GM19438 (cell line): ENCODE measurements around the gene DHFR.
A peak's percentile ranks its signal among the peaks of the same experiment; 100 is the strongest.
"Not testable (repeated sequence)": the region's sequence is repeated elsewhere in the genome, so short reads cannot be mapped to it uniquely, and the experiment has no call there.

Experiments
- ATAC-seq: cut with Tn5 transposase; IDR thresholded peaks from one replicate; pipeline ENCODE4 v1.9.1; 2021; ENCODE audit warnings: low read depth; ENCODE audit not compliant: unreplicated experiment

Gene DHFR

GRCh38 chr5:80654391-80655230 lies at the start of gene DHFR, which contains the start of gene MSH3:
DHFR (minus strand) TSS chr5:80654983; CDS start chr5:80654489, 494 bp downstream.
MSH3 (plus strand) TSS chr5:80654652; CDS start chr5:80654728, 76 bp downstream.
- peak; percentile 51 for ATAC-seq

DNA sequence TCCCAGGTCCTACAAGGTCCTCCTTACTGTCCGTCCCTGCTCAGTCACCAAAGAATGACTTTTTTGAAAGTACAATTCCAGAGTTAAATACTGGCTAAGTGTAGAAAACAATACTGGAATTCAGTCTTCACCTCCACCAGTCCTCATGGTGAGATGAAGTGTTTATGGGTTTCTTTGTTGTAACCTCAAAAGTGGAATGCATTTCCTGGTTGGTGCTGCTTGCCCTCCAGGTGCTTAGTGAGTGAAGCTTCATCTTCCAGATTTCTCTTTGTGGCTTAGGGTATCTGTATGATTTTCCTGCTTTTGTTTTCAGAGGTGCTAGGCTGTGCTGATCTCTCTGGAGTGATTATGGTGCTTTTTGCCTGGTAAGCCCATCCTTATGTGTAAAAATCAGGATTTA lies 49.4 kb upstream of the DHFR start:
- ATAC-seq: no peak

DNA sequence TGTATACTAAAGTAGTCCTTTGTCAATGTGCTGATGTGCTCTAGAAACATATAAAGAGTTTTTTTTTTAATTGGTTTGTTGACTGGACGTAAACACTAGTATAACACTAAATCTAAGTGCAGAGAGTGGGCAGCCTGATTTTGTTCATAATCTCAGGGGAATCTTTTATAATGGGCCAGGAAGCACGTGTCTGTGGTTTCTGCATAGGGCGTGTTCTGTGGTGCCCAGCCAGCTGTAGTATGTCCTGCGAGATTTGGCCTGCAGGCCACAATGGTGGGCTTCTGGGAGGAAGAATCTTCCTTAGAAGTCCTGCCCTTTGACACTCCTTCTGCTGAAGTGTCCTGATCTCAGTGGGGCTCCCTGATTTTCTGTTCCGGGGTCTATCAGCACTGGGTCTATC lies 49.0 kb upstream of the DHFR start:
- ATAC-seq: no peak

GRCh38 chr5:80703291-80703690 lies 48.5 kb upstream of the DHFR start:
- no peak for ATAC-seq

- ATAC-seq: no peak
These were observed 46.8 kb upstream of the DHFR start for GRCh38 chr5:80701597-80701996.

DNA sequence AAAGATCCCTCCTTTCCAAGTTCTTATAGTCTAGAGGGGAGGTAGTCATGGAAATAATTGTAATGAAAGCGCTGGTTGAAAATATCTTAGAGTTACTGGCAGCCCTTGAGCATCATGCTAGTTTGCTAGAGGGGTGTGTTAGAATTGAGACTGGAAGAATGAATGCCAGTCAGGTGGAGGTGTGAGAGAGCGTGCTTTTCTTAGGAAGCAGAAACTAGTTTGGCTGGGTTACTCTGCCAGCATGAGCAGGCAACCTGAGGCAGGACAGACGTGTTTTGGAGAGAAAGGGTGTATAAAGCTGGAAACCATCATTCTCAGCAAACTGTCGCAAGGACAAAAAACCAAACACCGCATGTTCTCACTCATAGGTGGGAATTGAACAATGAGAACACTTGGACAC lies 43.6 kb upstream of the DHFR start:
- no peak for ATAC-seq

GRCh38 chr5:80697100-80697499 lies 42.3 kb upstream of the DHFR start:
- no peak for ATAC-seq

DNA sequence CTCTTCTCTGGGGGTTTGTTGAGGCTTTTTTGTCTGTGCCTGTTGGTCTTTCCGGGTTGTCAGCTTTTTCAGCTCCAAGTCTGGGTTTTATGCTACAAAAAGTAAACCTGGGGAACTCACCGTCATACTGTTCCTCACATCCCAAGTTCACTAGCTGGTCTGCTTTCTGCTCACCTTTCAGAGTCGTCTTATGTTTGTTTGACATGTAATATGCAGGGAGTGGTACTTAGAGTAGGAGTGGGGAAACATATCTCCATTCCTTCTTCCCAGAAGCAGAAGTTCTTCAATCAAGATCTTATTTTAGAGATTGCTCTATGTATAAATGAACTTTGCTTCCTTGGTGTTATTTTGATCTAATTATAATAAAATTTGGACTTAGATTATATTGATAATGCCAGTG lies 41.7 kb upstream of the DHFR start:
- no peak for ATAC-seq

GRCh38 chr5:80695666-80696065 lies 40.9 kb upstream of the DHFR start:
- ATAC-seq: no peak

DNA sequence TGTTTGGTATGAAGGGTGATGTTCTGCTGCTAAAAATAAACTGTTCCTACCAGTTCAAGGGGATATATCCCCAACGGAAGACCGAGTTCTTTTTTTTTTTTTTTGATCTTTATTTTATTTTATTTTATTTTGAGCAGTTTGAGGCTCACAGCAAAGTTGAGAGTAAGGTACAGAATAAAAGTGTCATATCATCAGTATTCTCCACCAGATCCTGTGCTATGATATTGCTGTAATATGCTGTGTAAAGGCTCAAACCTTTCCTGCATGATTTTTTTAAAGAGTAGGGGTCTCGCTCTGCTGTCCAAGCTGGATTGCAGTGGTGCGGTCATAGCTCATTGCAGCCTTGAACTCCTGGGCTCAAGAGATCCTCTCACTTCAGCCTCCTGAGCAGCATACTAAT lies 34.8 kb upstream of the DHFR start:
- ATAC-seq: no peak

GRCh38 chr5:80688648-80689420 lies 34.1 kb upstream of the DHFR start:
- ATAC-seq: no peak

GRCh38 chr5:80686757-80687156 lies 32.0 kb upstream of the DHFR start:
- ATAC-seq: no peak

DNA sequence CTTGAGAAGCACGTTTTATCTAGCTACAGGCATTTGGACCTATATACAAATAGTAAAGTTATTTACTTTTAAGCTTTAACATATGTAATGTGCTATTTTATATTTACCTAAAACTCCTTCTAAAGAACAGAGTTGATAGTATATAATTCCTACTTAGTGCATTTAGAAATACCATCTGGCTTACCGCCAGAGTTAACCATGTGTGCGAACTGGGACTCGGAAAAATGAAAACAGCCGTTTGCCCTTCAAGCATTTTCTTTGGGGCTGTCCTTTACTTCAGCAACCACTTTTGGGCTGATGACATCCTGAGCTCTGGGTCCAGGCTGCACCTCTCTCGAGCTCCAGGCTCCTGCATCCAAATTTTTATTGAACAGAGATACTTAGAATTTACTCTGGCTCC lies 21.9 kb upstream of the DHFR start:
- ATAC-seq: no peak

DNA sequence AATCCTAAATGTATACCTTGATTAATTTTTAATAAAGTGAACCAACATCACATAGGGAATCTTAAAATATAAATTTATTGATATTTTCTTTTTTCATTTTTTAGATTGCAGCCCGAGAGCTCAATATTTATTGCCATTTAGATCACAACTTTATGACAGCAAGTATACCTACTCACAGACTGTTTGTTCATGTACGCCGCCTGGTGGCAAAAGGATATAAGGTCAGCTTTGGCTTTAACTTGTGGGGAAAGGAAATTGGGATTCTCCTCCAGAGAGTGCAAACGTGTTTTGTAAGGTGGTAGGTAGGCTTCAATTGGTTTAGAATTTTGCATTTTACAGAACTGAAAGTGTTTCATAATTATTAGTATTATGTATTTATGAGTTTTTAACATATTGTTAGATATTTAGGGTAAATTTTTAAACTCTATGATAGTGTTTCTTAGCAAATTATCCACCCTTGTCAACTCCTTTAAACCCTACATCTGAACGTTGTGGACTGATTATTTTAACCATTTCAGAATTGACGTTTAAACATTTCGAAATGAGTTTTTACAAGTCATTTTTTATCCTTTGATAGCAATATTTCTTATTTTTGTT lies 17.5 kb upstream of the DHFR start:
- no peak for ATAC-seq

- peak; percentile 81 for ATAC-seq
These were observed 13.5 kb upstream of the DHFR start for GRCh38 chr5:80668016-80668969.

- no peak for ATAC-seq
These were observed 12.6 kb upstream of the DHFR start for GRCh38 chr5:80667384-80667783.

DNA sequence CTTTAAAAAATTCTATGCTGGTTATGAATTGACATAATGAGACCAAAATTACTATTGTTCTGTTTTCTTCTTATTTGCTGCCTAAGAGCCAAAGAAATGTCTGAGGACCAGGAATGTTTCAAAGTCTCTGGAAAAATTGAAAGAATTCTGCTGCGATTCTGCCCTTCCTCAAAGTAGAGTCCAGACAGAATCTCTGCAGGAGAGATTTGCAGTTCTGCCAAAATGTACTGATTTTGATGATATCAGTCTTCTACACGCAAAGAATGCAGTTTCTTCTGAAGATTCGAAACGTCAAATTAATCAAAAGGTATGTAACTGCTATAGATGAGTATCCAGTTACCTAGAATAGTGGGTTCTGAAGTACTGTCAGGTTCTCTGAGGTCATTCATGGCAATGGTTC lies 10.3 kb upstream of the DHFR start:
- no peak for ATAC-seq

- ATAC-seq: no peak
These were observed 7.3 kb upstream of the DHFR start for GRCh38 chr5:80662108-80662507.

GRCh38 chr5:80660661-80661060 lies 5.9 kb upstream of the DHFR start:
- not testable (repeated sequence) for ATAC-seq

DNA sequence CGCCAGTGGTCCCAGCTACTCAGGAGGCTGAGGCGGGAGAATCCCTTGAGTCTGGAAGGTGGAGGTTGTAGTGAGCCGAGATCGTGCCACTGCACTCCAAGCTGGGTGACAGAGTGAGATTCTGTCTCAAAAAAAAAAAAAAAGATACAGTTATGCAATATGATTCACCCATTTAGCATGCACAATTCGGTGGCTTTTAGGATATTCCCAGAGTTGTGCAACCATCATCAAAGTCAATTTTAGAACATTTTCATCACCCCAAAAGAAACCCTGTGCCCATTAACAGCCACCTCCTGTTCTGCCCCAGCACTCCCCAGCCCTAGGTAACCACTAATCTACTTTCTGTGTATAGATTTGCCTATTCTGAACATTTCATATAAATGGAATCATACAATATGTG lies 4.3 kb upstream of the DHFR start:
- ATAC-seq: no peak
